MM.1S (cell line): ENCODE data around the gene GDF2.

Source experiments
- DNase-seq: peaks from one replicate; pipeline ENCODE4 v3.0.0-alpha.2; 2015
- H2AFZ ChIP-seq: fragments of 300-600 bp; sonication (generic); 2 replicates; pipeline ENCODE4 v1.6.0; 2016; ENCODE audit warnings: antibody characterized with exemption, low read length
- H3F3A ChIP-seq: fragments of 300-600 bp; sonication (generic); 2 replicates; pipeline ENCODE4 v1.6.1; 2016; ENCODE audit warnings: mild to moderate bottlenecking, antibody characterized with exemption, low read length, moderate library complexity, mixed read lengths; ENCODE audit not compliant: insufficient read depth
- H3K27ac ChIP-seq: fragments of 300-600 bp; sonication (generic); 2 replicates; pipeline ENCODE4 v1.5.1; 2016; ENCODE audit warnings: mild to moderate bottlenecking, low read length
- H3K27me3 ChIP-seq: fragments of 300-600 bp; sonication (generic); replicated peaks from 2 replicates; pipeline ENCODE4 v1.6.0; 2016; ENCODE audit warnings: low read length; ENCODE audit not compliant: insufficient read depth
- H3K36me3 ChIP-seq: fragments of 300-600 bp; sonication (generic); replicated peaks from 2 replicates; pipeline ENCODE4 v1.6.1; 2016; ENCODE audit warnings: mild to moderate bottlenecking, low read length, mixed read lengths; ENCODE audit not compliant: insufficient read depth
- H3K4me1 ChIP-seq: fragments of 300-600 bp; sonication (generic); 2 replicates; pipeline ENCODE4 v1.6.1; 2016; ENCODE audit warnings: low read length, mixed read lengths
- H3K4me2 ChIP-seq: fragments of 300-600 bp; sonication (generic); 2 replicates; pipeline ENCODE4 v1.6.0; 2016; ENCODE audit warnings: low read depth, low read length
- H3K4me3 ChIP-seq: fragments of 300-600 bp; sonication (generic); 2 replicates; pipeline ENCODE4 v1.5.1; 2016; ENCODE audit warnings: low read length, mixed read lengths
- H3K79me2 ChIP-seq: fragments of 300-600 bp; sonication (generic); 2 replicates; pipeline ENCODE4 v1.6.1; 2016; ENCODE audit warnings: mixed run types, low read length, mixed read lengths
- H3K9ac ChIP-seq: fragments of 300-600 bp; sonication (generic); 2 replicates; pipeline ENCODE4 v1.6.1; 2016; ENCODE audit warnings: low read length, mixed read lengths
- H3K9me2 ChIP-seq: fragments of 300-600 bp; sonication (generic); replicated peaks from 2 replicates; pipeline ENCODE4 v1.6.1; 2016; ENCODE audit warnings: mild to moderate bottlenecking, low read length, mixed read lengths; ENCODE audit not compliant: insufficient read depth
- H3K9me3 ChIP-seq: fragments of 300-600 bp; sonication (generic); replicated peaks from 2 replicates; pipeline ENCODE4 v1.6.1; 2016; ENCODE audit warnings: mild to moderate bottlenecking, low read length, mixed read lengths; ENCODE audit not compliant: insufficient read depth
- H4K20me1 ChIP-seq: fragments of 300-600 bp; sonication (generic); 2 replicates; pipeline ENCODE4 v1.6.1; 2016; ENCODE audit warnings: mild to moderate bottlenecking, low read length, moderate library complexity, mixed read lengths; ENCODE audit not compliant: insufficient read depth
- CTCF ChIP-seq: fragments of 300-600 bp; sonication (generic); IDR thresholded peaks from 2 replicates; pipeline ENCODE4 v1.5.1; 2016; ENCODE audit warnings: antibody characterized with exemption, low read length, mixed read lengths
- EZH2 ChIP-seq: fragments of 300-600 bp; sonication (generic); optimal IDR thresholded peaks from 2 replicates; pipeline ENCODE3; 2017; ENCODE audit warnings: low read depth, mild to moderate bottlenecking, antibody characterized with exemption, low read length, mixed read lengths
- EZH2phosphoT487 ChIP-seq: fragments of 300-600 bp; sonication (generic); IDR thresholded peaks from 2 replicates; pipeline ENCODE4 v1.6.1; 2018; ENCODE audit warnings: antibody characterized with exemption, low read length

GDF2 gene

GRCh38 chr10:47361293-47361692 is 39.0 kb downstream of the GDF2 start:
- peak; percentile 18 for DNase-seq
- no peaks in the 10 kb centered on the region; the same call in 1 of the 2 replicates for H3F3A ChIP-seq

GRCh38 chr10:47362199-47362598 is 39.9 kb downstream of the GDF2 start:
- H3K27me3 ChIP-seq: peaks cover 49% of the 10 kb centered on the region
- no peaks in the 10 kb centered on the region for H3K9me2 ChIP-seq
- H3K9me3 ChIP-seq: no peaks in the 10 kb centered on the region
- no peak overlapping the region for H3K4me3 ChIP-seq
- no peak for TF ChIP-seq EZH2phosphoT487
- no peak for TF ChIP-seq CTCF
- no peak for TF ChIP-seq EZH2
- no peaks in the 10 kb centered on the region; the same call in 1 of the 2 replicates for H3F3A ChIP-seq
- no peak for DNase-seq
- no peaks in the 10 kb centered on the region; the same call in 1 of the 2 replicates for H4K20me1 ChIP-seq
- no peak overlapping the region for H3K27ac ChIP-seq
- H3K9ac ChIP-seq: no peak overlapping the region
- no peaks in the 10 kb centered on the region for H3K36me3 ChIP-seq
- no peak overlapping the region for H2AFZ ChIP-seq
- H3K79me2 ChIP-seq: no peaks in the 10 kb centered on the region
- no peaks in the 10 kb centered on the region for H3K4me1 ChIP-seq
- H3K4me2 ChIP-seq: no peak overlapping the region

More at GRCh38 chr10:47361293-47361692, 39.0 kb downstream of the GDF2 start:
- no peaks in the 10 kb centered on the region for H3K4me1 ChIP-seq
- H3K9me3 ChIP-seq: no peaks in the 10 kb centered on the region
- H3K4me3 ChIP-seq: no peak overlapping the region
- no peak for TF ChIP-seq EZH2phosphoT487
- TF ChIP-seq CTCF: peak; percentile 74
- no peaks in the 10 kb centered on the region; the same call in 1 of the 2 replicates for H4K20me1 ChIP-seq
- no peaks in the 10 kb centered on the region for H3K36me3 ChIP-seq
- no peaks in the 10 kb centered on the region for H3K79me2 ChIP-seq
- no peak overlapping the region for H2AFZ ChIP-seq
- H3K27me3 ChIP-seq: peaks cover 40% of the 10 kb centered on the region
- no peaks in the 10 kb centered on the region for H3K9me2 ChIP-seq
- no peak overlapping the region for H3K9ac ChIP-seq
- H3K4me2 ChIP-seq: no peak overlapping the region
- H3K27ac ChIP-seq: no peak overlapping the region

- no peaks in the 10 kb centered on the region for H3K79me2 ChIP-seq
- H3K9ac ChIP-seq: no peak overlapping the region
- H3F3A ChIP-seq: no peaks in the 10 kb centered on the region; the same call in 1 of the 2 replicates
These were observed 41.5 kb downstream of the GDF2 start for GRCh38 chr10:47363781-47364180.

More at GRCh38 chr10:47363781-47364180, 41.5 kb downstream of the GDF2 start:
- no peak overlapping the region for H3K4me2 ChIP-seq
- no peak for TF ChIP-seq EZH2
- TF ChIP-seq CTCF: no peak
- no peak for TF ChIP-seq EZH2phosphoT487
- H4K20me1 ChIP-seq: no peaks in the 10 kb centered on the region; the same call in 1 of the 2 replicates
- no peak overlapping the region for H2AFZ ChIP-seq
- no peaks in the 10 kb centered on the region for H3K9me3 ChIP-seq
- H3K4me1 ChIP-seq: no peaks in the 10 kb centered on the region
- H3K27me3 ChIP-seq: peaks cover 61% of the 10 kb centered on the region
- DNase-seq: no peak
- no peak overlapping the region for H3K27ac ChIP-seq
- H3K4me3 ChIP-seq: no peak overlapping the region
- H3K9me2 ChIP-seq: no peaks in the 10 kb centered on the region
- no peaks in the 10 kb centered on the region for H3K36me3 ChIP-seq
